C4-2B (cell line): ENCODE data around the gene MMP10.
"Not testable (repeated sequence)": the region's sequence is repeated elsewhere in the genome, so short reads cannot be mapped to it uniquely, and the experiment has no call there.

Experiments used
- H3K27ac ChIP-seq: fragments of 450-650 bp; 2 replicates; pipeline ENCODE4 v1.5.1; 2017
- ZFX ChIP-seq: fragments of 450-650 bp; IDR thresholded peaks from 2 replicates; pipeline ENCODE4 v1.6.1; 2017
- TF ChIP-seq, protein P1 (sequence below): fragments of 450-650 bp; conservative IDR thresholded peaks from 2 replicates; pipeline ENCODE4 v1.5.1; 2017; ENCODE audit warnings: mild to moderate bottlenecking

The MMP10 gene

DNA sequence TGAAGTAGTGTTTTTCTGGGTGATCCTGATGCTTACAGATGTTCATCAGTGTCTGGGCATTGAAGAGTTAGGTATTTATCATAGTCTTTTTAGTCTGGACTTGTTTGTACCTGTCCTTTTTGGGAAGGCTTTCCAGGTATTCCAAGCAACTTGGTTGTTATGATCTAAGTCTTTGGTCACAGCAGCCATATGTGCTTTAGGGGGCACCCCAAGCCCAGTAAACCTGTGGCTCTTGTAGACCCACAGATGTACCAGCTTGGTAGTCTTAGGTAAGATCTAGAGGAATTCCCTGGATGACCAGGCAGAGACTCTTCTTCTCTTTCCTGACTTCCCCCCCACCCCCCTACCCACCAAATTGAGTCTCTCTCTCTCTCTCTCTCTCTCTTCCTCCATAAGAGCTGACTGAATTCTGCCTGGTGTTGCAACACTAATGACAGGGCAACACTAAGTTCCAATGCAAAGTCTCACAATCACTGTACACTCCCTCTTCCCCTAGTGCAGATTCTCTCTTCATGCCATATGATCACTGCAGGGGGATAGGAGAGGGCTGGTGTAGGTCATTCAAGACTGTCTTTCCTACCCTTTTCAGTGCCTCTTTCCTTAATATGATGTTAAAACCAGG is 31.2 kb downstream of the MMP10 start:
- no peak overlapping the region for H3K27ac ChIP-seq
- no peak for TF ChIP-seq ZFX
- TF ChIP-seq, protein P1, sequence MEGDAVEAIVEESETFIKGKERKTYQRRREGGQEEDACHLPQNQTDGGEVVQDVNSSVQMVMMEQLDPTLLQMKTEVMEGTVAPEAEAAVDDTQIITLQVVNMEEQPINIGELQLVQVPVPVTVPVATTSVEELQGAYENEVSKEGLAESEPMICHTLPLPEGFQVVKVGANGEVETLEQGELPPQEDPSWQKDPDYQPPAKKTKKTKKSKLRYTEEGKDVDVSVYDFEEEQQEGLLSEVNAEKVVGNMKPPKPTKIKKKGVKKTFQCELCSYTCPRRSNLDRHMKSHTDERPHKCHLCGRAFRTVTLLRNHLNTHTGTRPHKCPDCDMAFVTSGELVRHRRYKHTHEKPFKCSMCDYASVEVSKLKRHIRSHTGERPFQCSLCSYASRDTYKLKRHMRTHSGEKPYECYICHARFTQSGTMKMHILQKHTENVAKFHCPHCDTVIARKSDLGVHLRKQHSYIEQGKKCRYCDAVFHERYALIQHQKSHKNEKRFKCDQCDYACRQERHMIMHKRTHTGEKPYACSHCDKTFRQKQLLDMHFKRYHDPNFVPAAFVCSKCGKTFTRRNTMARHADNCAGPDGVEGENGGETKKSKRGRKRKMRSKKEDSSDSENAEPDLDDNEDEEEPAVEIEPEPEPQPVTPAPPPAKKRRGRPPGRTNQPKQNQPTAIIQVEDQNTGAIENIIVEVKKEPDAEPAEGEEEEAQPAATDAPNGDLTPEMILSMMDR = no peak

DNA sequence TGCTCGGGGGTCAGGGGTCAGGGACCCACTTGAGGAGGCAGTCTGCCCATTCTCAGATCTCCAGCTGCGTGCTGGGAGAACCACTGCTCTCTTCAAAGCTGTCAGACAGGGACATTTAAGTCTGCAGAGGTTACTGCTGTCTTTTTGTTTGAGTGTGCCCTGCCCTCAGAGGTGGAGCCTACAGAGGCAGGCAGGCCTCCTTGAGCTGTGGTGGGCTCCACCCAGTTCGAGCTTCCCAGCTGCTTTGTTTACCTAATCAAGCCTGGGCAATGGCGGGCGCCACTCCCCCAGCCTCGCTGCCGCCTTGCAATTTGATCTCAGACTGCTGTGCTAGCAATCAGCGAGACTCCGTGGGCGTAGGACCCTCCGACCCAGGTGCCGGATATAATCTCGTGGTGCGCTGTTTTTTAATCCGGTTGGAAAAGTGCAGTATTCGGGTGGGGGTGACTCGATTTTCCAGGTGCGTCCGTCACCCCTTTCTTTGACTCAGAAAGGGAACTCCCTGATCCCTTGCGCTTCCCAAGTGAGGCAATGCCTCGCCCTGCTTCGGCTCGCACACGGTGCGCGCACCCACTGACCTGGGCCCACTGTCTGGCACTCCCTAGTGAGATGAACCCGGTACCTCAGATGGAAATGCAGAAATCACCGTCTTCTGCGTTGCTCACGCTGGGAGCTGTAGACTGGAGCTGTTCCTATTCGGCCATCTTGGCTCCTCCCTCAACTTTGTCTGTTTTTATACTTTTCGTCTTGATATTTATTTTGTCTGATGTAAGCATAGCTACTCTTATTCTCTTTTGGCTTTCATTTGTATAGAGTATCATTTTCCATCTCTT is 33.5 kb downstream of the MMP10 start:
- not testable (repeated sequence) for H3K27ac ChIP-seq

GRCh38 chr11:102734650-102735049 is 45.8 kb downstream of the MMP10 start:
- H3K27ac ChIP-seq = no peak overlapping the region
- TF ChIP-seq ZFX = no peak
- TF ChIP-seq, protein P1 = no peak

- no peak overlapping the region for H3K27ac ChIP-seq
- TF ChIP-seq, protein P1 = peak; percentile 99
- no peak for TF ChIP-seq ZFX
These were observed 47.1 kb downstream of the MMP10 start for GRCh38 chr11:102733232-102733875.

DNA sequence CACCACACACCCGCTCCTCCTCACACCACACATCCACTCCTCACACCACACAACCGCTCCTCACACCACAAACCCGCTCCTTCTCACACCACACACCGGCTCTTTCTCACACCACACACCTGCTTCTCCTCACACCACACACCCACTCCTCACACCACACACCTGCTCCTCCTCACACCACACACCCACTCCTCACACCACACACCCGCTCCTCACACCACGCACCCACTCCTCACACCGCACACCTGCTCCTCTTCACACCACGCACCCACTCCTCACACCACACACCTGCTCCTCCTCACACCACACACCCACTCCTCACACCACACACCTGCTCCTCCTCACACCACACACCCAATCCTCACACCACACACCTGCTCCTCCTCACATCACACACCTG is 49.5 kb downstream of the MMP10 start:
- not testable (repeated sequence) for H3K27ac ChIP-seq

DNA sequence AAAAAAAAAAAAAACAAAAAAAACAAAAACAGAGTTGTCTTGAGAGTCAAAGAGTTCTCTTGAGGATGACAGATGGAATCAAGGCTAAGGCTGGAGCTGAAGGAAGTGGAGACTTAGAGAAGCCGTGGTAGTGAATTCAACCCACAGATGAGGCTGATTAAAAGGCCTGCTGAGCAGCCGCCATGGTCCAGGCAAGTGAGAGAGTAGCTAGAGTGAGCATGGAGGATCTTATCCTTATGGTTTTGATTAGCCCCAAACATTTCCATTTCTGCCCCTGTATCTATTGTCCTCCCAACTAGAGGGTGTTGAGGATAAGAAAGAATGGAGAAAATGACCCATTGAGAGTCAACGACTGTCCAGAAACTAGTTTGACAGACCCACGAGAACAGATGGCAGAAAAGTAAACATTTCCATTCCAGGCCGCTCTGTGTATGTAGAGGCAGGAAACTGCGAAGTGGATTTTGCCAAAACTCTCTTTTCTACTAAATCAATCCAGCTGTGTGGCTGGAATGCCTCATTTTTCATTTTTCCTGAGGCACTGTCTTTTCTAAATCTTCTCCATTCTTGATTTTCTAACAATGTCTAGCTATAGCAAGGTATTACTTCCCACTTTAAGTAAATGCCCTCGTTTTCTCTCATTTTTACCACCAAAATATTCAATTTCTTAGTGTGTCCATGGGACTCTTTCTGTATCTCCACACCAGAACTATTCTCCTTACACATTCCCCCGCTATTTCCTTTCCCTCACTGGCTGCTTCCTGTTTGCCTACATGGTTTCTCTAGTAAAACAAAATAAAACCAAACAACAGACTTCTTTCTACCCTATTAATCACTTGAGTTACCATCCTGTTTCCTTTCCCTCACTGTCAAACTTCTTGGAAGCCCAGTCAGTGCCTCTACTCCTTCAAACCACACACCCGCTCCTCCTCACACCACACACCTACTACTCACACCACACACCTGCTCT is 50.3 kb downstream of the MMP10 start:
- no peak overlapping the region for H3K27ac ChIP-seq
- TF ChIP-seq, protein P1 = no peak
- TF ChIP-seq ZFX = no peak

- H3K27ac ChIP-seq = no peak overlapping the region
- TF ChIP-seq, protein P1 = no peak
- TF ChIP-seq ZFX = no peak
These were observed 52.5 kb downstream of the MMP10 start for GRCh38 chr11:102727890-102728289.
